K562 (cell line): ENCODE data around the gene COL23A1. TPM values are rescaled to one million over a fixed set of nuclear protein-coding genes. Genes with fewer than 3 reads are reported as not detected.
A peak's percentile ranks its signal among the peaks of the same experiment; 100 is the strongest.

Experiments used
- ATAC-seq: fragments of 200-7000 bp; cut with Tn5 transposase; 3 replicates; pipeline ENCODE4 v1.9.1; 2020; ENCODE audit warnings: moderate library complexity
- BruUV-seq: library from RNA; stranded (reverse); fragments of 400-500 nt; replicated peaks from 2 replicates; lab custom pipeline; 2021; lab: Mats Ljungman, UMichigan
- CTCF ChIA-PET: fragments of 300-600 bp; formaldehyde crosslinking; extraction: SDS; loops from one replicate; lab custom pipeline; 2021; ENCODE audit warnings: low intra/inter-chr PET ratio; lab: Yijun Ruan, JAX
- POLR2A ChIA-PET: fragments of 300-600, 350-650 bp; sonication (Branson Sonifier 250); formaldehyde crosslinking; extraction: SDS; loops from one replicate; lab custom pipeline; 2021; ENCODE audit warnings: antibody characterized with exemption, inconsistent platforms; lab: Yijun Ruan, JAX
- DNase-seq, 4 experiments: peaks; one replicate each; pipeline versions ENCODE4 v3.0.0 to v3.0.0-alpha.2; 2011 to 2018; ENCODE audit warnings: low spot score in 3 of 4, mixed read lengths in 3 of 4; ENCODE audit errors: extremely low read depth in 1 of 4
- FAIRE-seq: peaks from 2 replicates; lab custom pipeline; 2011; peaks lifted over from hg19 to GRCh38; lab: Jason Lieb, UNC
- H2AFZ ChIP-seq: 2 replicates; pipeline ENCODE4 v1.6.0; 2011; ENCODE audit warnings: low read depth, low read length, control low read depth, inconsistent platforms
- H3K27ac ChIP-seq: fragments of 200-600 bp; 3 replicates; pipeline ENCODE4 v1.8.0; 2011; ENCODE audit warnings: low read depth, mild to moderate bottlenecking, control low read depth, inconsistent platforms, low read length, moderate library complexity, mixed read lengths; ENCODE audit errors: extremely low read depth
- H3K27me3 ChIP-seq, 2 experiments: fragments of 300-600 bp in 1 of 2; 2 replicates in 1 of 2; 3 replicates in 1 of 2; pipeline versions ENCODE4 v1.6.0 to v1.8.0; 2011; ENCODE audit warnings: inconsistent platforms in 2 of 2, low read length in 2 of 2, mild to moderate bottlenecking in 1 of 2, mixed read lengths in 1 of 2, moderate library complexity in 1 of 2; ENCODE audit not compliant: control insufficient read depth in 2 of 2, insufficient read depth in 2 of 2
- H3K36me3 ChIP-seq: fragments of 300-600 bp; 3 replicates; pipeline ENCODE4 v1.8.0; 2011; ENCODE audit warnings: mild to moderate bottlenecking, low read length, inconsistent platforms; ENCODE audit not compliant: control insufficient read depth, insufficient read depth
- H3K4me1 ChIP-seq, 2 experiments: fragments of 200-600 bp in 1 of 2; replicated peaks in 1 of 2; 2 replicates in 1 of 2; 3 replicates in 1 of 2; pipeline versions ENCODE4 v1.5.1 to v1.8.0; 2011; ENCODE audit warnings: inconsistent platforms in 2 of 2, low read length in 2 of 2, mild to moderate bottlenecking in 1 of 2, mixed read lengths in 1 of 2, moderate library complexity in 1 of 2; ENCODE audit not compliant: control insufficient read depth in 2 of 2, insufficient read depth in 2 of 2
- H3K4me2 ChIP-seq: 2 replicates; pipeline ENCODE4 v1.6.1; 2011; ENCODE audit warnings: low read length, control low read depth, inconsistent platforms, mixed read lengths; ENCODE audit not compliant: insufficient read depth
- H3K4me3 ChIP-seq: fragments of 200-600 bp; sonication (generic), shearing (Covaris generic); 2 replicates; pipeline ENCODE4 v1.5.1; 2016; ENCODE audit warnings: control low read depth, inconsistent platforms
- H3K79me2 ChIP-seq: fragments of 200-600 bp; 3 replicates; pipeline ENCODE4 v1.8.0; 2011; ENCODE audit warnings: low read length, inconsistent platforms; ENCODE audit not compliant: control insufficient read depth, insufficient read depth
- H3K9ac ChIP-seq, 2 experiments: 2 replicates each; pipeline versions ENCODE4 v1.6.0 to v1.6.1; 2011; ENCODE audit warnings: low read depth in 2 of 2, low read length in 2 of 2, control low read depth in 1 of 2, inconsistent platforms in 1 of 2, mild to moderate bottlenecking in 1 of 2, mixed read lengths in 1 of 2; ENCODE audit not compliant: insufficient read depth in 1 of 2
- H3K9me1 ChIP-seq: one replicate; pipeline ENCODE4 v1.6.0; 2011; ENCODE audit warnings: inconsistent platforms, mild to moderate bottlenecking, low read length, moderate library complexity; ENCODE audit not compliant: control insufficient read depth, insufficient read depth
- H3K9me3 ChIP-seq: replicated peaks from 2 replicates; pipeline ENCODE4 v1.5.1; 2011; ENCODE audit warnings: low read depth, low read length, inconsistent platforms; ENCODE audit not compliant: control insufficient read depth, insufficient read depth
- H4K20me1 ChIP-seq: replicated peaks from 2 replicates; pipeline ENCODE4 v1.6.1; 2011; ENCODE audit warnings: low read length, inconsistent platforms, mixed read lengths; ENCODE audit not compliant: control insufficient read depth, insufficient read depth
- DEAF1 ChIP-seq: fragments of 450-650 bp; formaldehyde crosslinking; IDR thresholded peaks from 2 replicates; pipeline ENCODE4 v1.4.0; 2020; ENCODE audit warnings: mild to moderate bottlenecking, moderate library complexity
- GTF2F1 ChIP-seq: IDR thresholded peaks from 2 replicates; pipeline ENCODE4 v1.6.1; 2011; ENCODE audit warnings: low read depth, low read length, improper control_type of control experiment
- MTA3 ChIP-seq: fragments of 450-650 bp; formaldehyde crosslinking; IDR thresholded peaks from 2 replicates; pipeline ENCODE4 v1.6.1; 2017; ENCODE audit warnings: mild to moderate bottlenecking, borderline replicate concordance
- NCOA6 ChIP-seq: fragments of 450-650 bp; IDR thresholded peaks from 2 replicates; pipeline ENCODE4 v1.6.1; 2017; ENCODE audit warnings: mild to moderate bottlenecking
- NR1H2 ChIP-seq: sonication (generic); formaldehyde crosslinking; IDR thresholded peaks from 2 replicates; pipeline ENCODE4 v1.4.0; 2020; ENCODE audit warnings: mild to moderate bottlenecking, missing genetic modification reagents
- SETDB1 ChIP-seq: IDR thresholded peaks from one replicate; pipeline ENCODE4 v1.6.1; 2012; ENCODE audit warnings: low read length, control low read depth, inconsistent platforms
- SRSF3 ChIP-seq: fragments of 200-400 bp; formaldehyde crosslinking; IDR thresholded peaks from 2 replicates; pipeline ENCODE4 v1.6.1; 2016; ENCODE audit warnings: mild to moderate bottlenecking, low read length, moderate library complexity; ENCODE audit not compliant: insufficient read depth
- TAF15 ChIP-seq: fragments of 200-400 bp; formaldehyde crosslinking; IDR thresholded peaks from 2 replicates; pipeline ENCODE4 v1.6.1; 2017; ENCODE audit warnings: mild to moderate bottlenecking, low read depth, low read length, moderate library complexity
- TAF7 ChIP-seq: fragments of 450-650 bp; IDR thresholded peaks from 2 replicates; pipeline ENCODE4 v1.6.1; 2016; ENCODE audit warnings: missing genetic modification characterization, missing compliant biosample characterization
- ZNF133 ChIP-seq: fragments of 250-450 bp; sonication (Bioruptor Pico); IDR thresholded peaks from 2 replicates; pipeline ENCODE4 v1.4.0; 2020; ENCODE audit warnings: mild to moderate bottlenecking
- ZNF263 ChIP-seq: sonication (generic); formaldehyde crosslinking; IDR thresholded peaks from 2 replicates; pipeline ENCODE4 v1.8.0; 2022; ENCODE audit warnings: mild to moderate bottlenecking, missing genetic modification reagents, borderline replicate concordance
- ZNF282 ChIP-seq: sonication (generic); formaldehyde crosslinking; IDR thresholded peaks from 2 replicates; pipeline ENCODE4 v1.8.1; 2023; ENCODE audit warnings: missing genetic modification reagents
- ZNF717 ChIP-seq: fragments of 250-450 bp; sonication (Bioruptor Pico); IDR thresholded peaks from 2 replicates; pipeline ENCODE4 v1.5.0; 2021
- WGBS: fragments of 100-300 bp; shearing (Covaris generic); methylation state at CpG from one replicate; pipeline ENCODE4 v1.1.6; 2016; ENCODE audit warnings: low coverage, mixed read lengths; ENCODE audit not compliant: insufficient coverage; ENCODE audit errors: missing lambda C conversion rate; 5-methylcytosine and 5-hydroxymethylcytosine counted together
- in situ Hi-C: fragments of 300-500 bp; cut with MboI; formaldehyde crosslinking; loops from 4 replicates; pipeline ENCODE4 v1.15.0; 2018; ENCODE audit warnings: inconsistent platforms, mixed read lengths
- intact Hi-C: fragments of 100-400 bp; cut with micrococcal nuclease; formaldehyde crosslinking; loops from 2 replicates; pipeline ENCODE4 v1.14.2; 2022
- polyA plus RNA-seq, 8 experiments: library from polyadenylated mRNA; depleted of rRNA in 4 of 8; stranded (reverse) in 5 of 8; unstranded in 3 of 8; fragments of >200 nt; fragmentation: Nextera tagmentation in 2 of 8; fragmentation: Illumina TruSeq in 1 of 8; extraction: Ambion mirVana in 2 of 8; extraction: Trizol in 1 of 8; gene quantifications; 2 replicates each; pipeline versions ENCODE4 v1.2.1 to v1.2.3, GENCODE V29; 2011 to 2014; ENCODE audit warnings: inconsistent platforms in 1 of 8, missing spikeins in 1 of 8
- total RNA-seq, 7 experiments: library from RNA; depleted of rRNA in 6 of 7; stranded (reverse); fragments of >200 nt in 6 of 7; fragmentation: Illumina TruSeq in 2 of 7; extraction: Trizol in 2 of 7; gene quantifications; 2 replicates each; pipeline versions ENCODE4 v1.2.1 to v1.2.3, GENCODE V29; 2011 to 2021; ENCODE audit warnings: low replicate concordance in 1 of 7
- TF ChIP-seq, protein P1 (sequence below): fragments of 450-650 bp; IDR thresholded peaks from 2 replicates; pipeline ENCODE4 v1.6.1; 2014; ENCODE audit warnings: low read depth, mild to moderate bottlenecking, moderate library complexity, borderline replicate concordance

The COL23A1 gene
- total and polyA plus RNA-seq, 9 of the 15 experiments (the other 6 are each of a cell fraction or from before 2014, with no cell fraction given): 0.09 TPM; not detected in 8

GRCh38 chr5:178544166-178544834 lies 45.9 kb downstream of the COL23A1 start:
- ChIA-PET POLR2A (interaction anchor here (0.6 to 0.7 kb wide), 2 partner anchors 10 to 105 kb away, joined by 3 read pairs; no protein-coding TSS in a partner anchor), CTCF (no interaction called here)
- Histone ChIP-seq H3K4me3 (no peak overlapping the region), H3K9me3 (no peaks in the 10 kb centered on the region), H3K4me2 (no peak overlapping the region), H3K4me1 (peaks cover 0 to 5% of the 10 kb centered on the region in 2 experiments; a peak in 2 of 5 replicates), H3K27ac (no peak overlapping the region), H3K9ac (peak overlapping the region in 1 of 2 experiments; percentile 58; a peak in 1 of 4 replicates), H2AFZ (no peak overlapping the region), H4K20me1 (no peaks in the 10 kb centered on the region), H3K36me3 (no peaks in the 10 kb centered on the region), H3K27me3 (peaks cover 11 to 55% of the 10 kb centered on the region in 2 experiments; a peak in 4 of 5 replicates), H3K79me2 (no peaks in the 10 kb centered on the region), H3K9me1 (no peaks in the 10 kb centered on the region)
- no peak for ATAC-seq
- in situ Hi-C loops: no loop called here
- intact Hi-C loops: no loop called here
- FAIRE-seq: no peak
- no peak for TF ChIP-seq ZNF282 (CRISPR knock-in tag)
- TF ChIP-seq TAF15: no peak
- no peak for TF ChIP-seq NCOA6
- TF ChIP-seq ZNF263 (CRISPR knock-in tag): no peak
- WGBS: 18% methylated on average over 18 of the region's 22 CpGs
- DNase-seq: no peak
- no TSS peak for BruUV-seq

GRCh38 chr5:178542455-178542854 lies 47.7 kb downstream of the COL23A1 start:
- ATAC-seq: no peak
- TF ChIP-seq, protein P1, sequence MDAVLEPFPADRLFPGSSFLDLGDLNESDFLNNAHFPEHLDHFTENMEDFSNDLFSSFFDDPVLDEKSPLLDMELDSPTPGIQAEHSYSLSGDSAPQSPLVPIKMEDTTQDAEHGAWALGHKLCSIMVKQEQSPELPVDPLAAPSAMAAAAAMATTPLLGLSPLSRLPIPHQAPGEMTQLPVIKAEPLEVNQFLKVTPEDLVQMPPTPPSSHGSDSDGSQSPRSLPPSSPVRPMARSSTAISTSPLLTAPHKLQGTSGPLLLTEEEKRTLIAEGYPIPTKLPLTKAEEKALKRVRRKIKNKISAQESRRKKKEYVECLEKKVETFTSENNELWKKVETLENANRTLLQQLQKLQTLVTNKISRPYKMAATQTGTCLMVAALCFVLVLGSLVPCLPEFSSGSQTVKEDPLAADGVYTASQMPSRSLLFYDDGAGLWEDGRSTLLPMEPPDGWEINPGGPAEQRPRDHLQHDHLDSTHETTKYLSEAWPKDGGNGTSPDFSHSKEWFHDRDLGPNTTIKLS: no peak
- TF ChIP-seq GTF2F1 (no peak), SETDB1 (no peak), TAF7 (tag) (no peak), MTA3 (no peak), NR1H2 (CRISPR knock-in tag) (no peak), DEAF1 (CRISPR knock-in tag) (no peak), ZNF133 (no peak), SRSF3 (no peak), ZNF717 (CRISPR knock-in tag) (no peak)

More at GRCh38 chr5:178542455-178542854, 47.7 kb downstream of the COL23A1 start:
- H3K9ac ChIP-seq: no peak overlapping the region
- H3K9me3 ChIP-seq: no peaks in the 10 kb centered on the region
- H4K20me1 ChIP-seq: no peaks in the 10 kb centered on the region
- peaks cover 0 to 5% of the 10 kb centered on the region in 2 experiments; a peak in 2 of 5 replicates for H3K4me1 ChIP-seq
- no peaks in the 10 kb centered on the region for H3K36me3 ChIP-seq
- no peaks in the 10 kb centered on the region for H3K79me2 ChIP-seq
- DNase-seq (no peak), FAIRE-seq (no peak)
- H3K27me3 ChIP-seq: peaks cover 11 to 62% of the 10 kb centered on the region in 2 experiments
- ChIA-PET POLR2A (interaction anchor here (0.6 kb wide), 1 partner anchor 120 kb away, joined by 4 read pairs; no protein-coding TSS in a partner anchor), CTCF (no interaction called here)
- intact Hi-C loops: no loop called here
- 14% methylated on average over 6 of the region's 7 CpGs for WGBS
- no peaks in the 10 kb centered on the region for H3K9me1 ChIP-seq
- H3K4me2 ChIP-seq: no peak overlapping the region
- in situ Hi-C loops: no loop called here
- no peak overlapping the region for H2AFZ ChIP-seq
- H3K4me3 ChIP-seq: no peak overlapping the region
- H3K27ac ChIP-seq: no peak overlapping the region
- BruUV-seq: no TSS peak
